Activated naive CD4-positive, alpha-beta T cell treated with anti-CD3 and anti-CD28 coated beads, Interleukin-2, amount 10 ng/mL, durations not matched to agents 7 days and 5 days (primary cell): ENCODE data around the gene GNA12.

Source experiments
- CTCF ChIA-PET: fragments of 350-600 bp; sonication (Branson Sonifier 250); formaldehyde crosslinking; loops from one replicate; lab custom pipeline; 2021; ENCODE audit warnings: antibody characterized with exemption; lab: Charles Lee
- DNase-seq: peaks from one replicate; pipeline ENCODE4 v3.0.0-alpha.2; 2020
- H3K27ac Mint-ChIP-seq: one replicate; pipeline ENCODE4 v1.8.0; 2021; ENCODE audit warnings: mild to moderate bottlenecking, moderate library complexity, mixed read lengths
- H3K27me3 Mint-ChIP-seq: one replicate; pipeline ENCODE4 v1.8.0; 2021; ENCODE audit warnings: mild to moderate bottlenecking, mixed read lengths
- H3K36me3 Mint-ChIP-seq: one replicate; pipeline ENCODE4 v1.8.0; 2021; ENCODE audit warnings: mixed read lengths
- H3K4me1 Mint-ChIP-seq: one replicate; pipeline ENCODE4 v1.8.0; 2021; ENCODE audit warnings: mixed read lengths
- H3K4me3 Mint-ChIP-seq: one replicate; pipeline ENCODE4 v1.8.0; 2021; ENCODE audit warnings: mild to moderate bottlenecking, moderate library complexity, mixed read lengths
- H3K9me3 Mint-ChIP-seq: one replicate; pipeline ENCODE4 v1.8.0; 2021; ENCODE audit warnings: mixed read lengths

The GNA12 gene

GRCh38 chr7:2823130-2823529 lies 21.0 kb downstream of the GNA12 start:
- Mint-ChIP-seq H3K27ac (no peak overlapping the region), H3K9me3 (no peaks in the 10 kb centered on the region), H3K4me3 (no peak overlapping the region), H3K36me3 (no peaks in the 10 kb centered on the region), H3K27me3 (no peaks in the 10 kb centered on the region), H3K4me1 (peaks cover 7% of the 10 kb centered on the region)
- no peak for DNase-seq
- CTCF ChIA-PET = no interaction called here

- no peak overlapping the region for H3K27ac Mint-ChIP-seq
- H3K4me3 Mint-ChIP-seq = no peak overlapping the region
- no peaks in the 10 kb centered on the region for H3K36me3 Mint-ChIP-seq
- CTCF ChIA-PET = interaction anchor here (1.0 to 1.2 kb wide), 2 partner anchors 11 to 12 kb away, joined by 3 read pairs; no protein-coding TSS in a partner anchor
- H3K27me3 Mint-ChIP-seq = no peaks in the 10 kb centered on the region
- peaks cover 7% of the 10 kb centered on the region for H3K4me1 Mint-ChIP-seq
- H3K9me3 Mint-ChIP-seq = no peaks in the 10 kb centered on the region
- no peak for DNase-seq
Observed at GRCh38 chr7:2821842-2822507, 22.1 kb downstream of the GNA12 start.

- DNase-seq = no peak
- H3K27me3 Mint-ChIP-seq = no peaks in the 10 kb centered on the region
- H3K4me1 Mint-ChIP-seq = peaks cover 7% of the 10 kb centered on the region
- H3K9me3 Mint-ChIP-seq = no peaks in the 10 kb centered on the region
- CTCF ChIA-PET = interaction anchor here (1.0 to 1.5 kb wide), 3 partner anchors 11 to 102 kb away, joined by 3 to 4 read pairs (median 3); no protein-coding TSS in a partner anchor
- H3K4me3 Mint-ChIP-seq = no peak overlapping the region
- H3K36me3 Mint-ChIP-seq = no peaks in the 10 kb centered on the region
- no peak overlapping the region for H3K27ac Mint-ChIP-seq
Observed at GRCh38 chr7:2821161-2821841, 22.8 kb downstream of the GNA12 start.

- H3K4me1 Mint-ChIP-seq = peaks cover 7% of the 10 kb centered on the region
- H3K9me3 Mint-ChIP-seq = no peaks in the 10 kb centered on the region
- CTCF ChIA-PET = interaction anchor here (1.5 kb wide), 1 partner anchor 101 kb away, joined by 4 read pairs; no protein-coding TSS in a partner anchor
- no peak overlapping the region for H3K4me3 Mint-ChIP-seq
- no peak for DNase-seq
- H3K36me3 Mint-ChIP-seq = no peaks in the 10 kb centered on the region
- H3K27me3 Mint-ChIP-seq = no peaks in the 10 kb centered on the region
- no peak overlapping the region for H3K27ac Mint-ChIP-seq
Observed at GRCh38 chr7:2820508-2820934, 23.6 kb downstream of the GNA12 start.

GRCh38 chr7:2819954-2820397 lies 24.1 kb downstream of the GNA12 start:
- Mint-ChIP-seq H3K4me3 (no peak overlapping the region), H3K36me3 (no peaks in the 10 kb centered on the region), H3K27me3 (no peaks in the 10 kb centered on the region)

GRCh38 chr7:2819161-2819953 lies 24.8 kb downstream of the GNA12 start:
- Mint-ChIP-seq H3K27ac (no peak overlapping the region), H3K4me1 (peaks cover 5% of the 10 kb centered on the region), H3K4me3 (no peak overlapping the region), H3K9me3 (no peaks in the 10 kb centered on the region), H3K27me3 (no peaks in the 10 kb centered on the region), H3K36me3 (no peaks in the 10 kb centered on the region)
- no peak for DNase-seq
- CTCF ChIA-PET = interaction anchor here (1.0 to 1.5 kb wide), 2 partner anchors 10 to 100 kb away, joined by 3 to 4 read pairs; no protein-coding TSS in a partner anchor

More at GRCh38 chr7:2819954-2820397, 24.1 kb downstream of the GNA12 start:
- CTCF ChIA-PET = interaction anchor here (1.0 to 1.5 kb wide), 2 partner anchors 10 to 101 kb away, joined by 3 to 4 read pairs; no protein-coding TSS in a partner anchor
- DNase-seq = no peak
- Mint-ChIP-seq H3K9me3 (no peaks in the 10 kb centered on the region), H3K27ac (no peak overlapping the region), H3K4me1 (peaks cover 7% of the 10 kb centered on the region)

- no peak for DNase-seq
- CTCF ChIA-PET = no interaction called here
- Mint-ChIP-seq H3K4me1 (peaks cover 5% of the 10 kb centered on the region), H3K9me3 (no peaks in the 10 kb centered on the region), H3K36me3 (no peaks in the 10 kb centered on the region), H3K27ac (no peak overlapping the region), H3K27me3 (no peaks in the 10 kb centered on the region), H3K4me3 (no peak overlapping the region)
Observed at GRCh38 chr7:2818653-2819052, 25.5 kb downstream of the GNA12 start.

- CTCF ChIA-PET = interaction anchor here (0.6 kb wide), 1 partner anchor 392 kb away, joined by 3 read pairs; no protein-coding TSS in a partner anchor
- no peak overlapping the region for H3K27ac Mint-ChIP-seq
- no peak overlapping the region for H3K4me3 Mint-ChIP-seq
- no peaks in the 10 kb centered on the region for H3K9me3 Mint-ChIP-seq
- no peak for DNase-seq
- H3K36me3 Mint-ChIP-seq = no peaks in the 10 kb centered on the region
- no peaks in the 10 kb centered on the region for H3K27me3 Mint-ChIP-seq
- peaks cover 5% of the 10 kb centered on the region for H3K4me1 Mint-ChIP-seq
Observed at GRCh38 chr7:2818121-2818520, 26.0 kb downstream of the GNA12 start.

GRCh38 chr7:2817456-2817855 lies 26.7 kb downstream of the GNA12 start:
- DNase-seq = no peak
- H3K4me3 Mint-ChIP-seq = no peak overlapping the region
- peaks cover 5% of the 10 kb centered on the region for H3K4me1 Mint-ChIP-seq
- no peaks in the 10 kb centered on the region for H3K9me3 Mint-ChIP-seq
- H3K27me3 Mint-ChIP-seq = no peaks in the 10 kb centered on the region
- no peak overlapping the region for H3K27ac Mint-ChIP-seq
- CTCF ChIA-PET = interaction anchor here (0.6 kb wide), 1 partner anchor 392 kb away, joined by 3 read pairs; no protein-coding TSS in a partner anchor
- no peaks in the 10 kb centered on the region for H3K36me3 Mint-ChIP-seq

GRCh38 chr7:2815875-2816245 lies 28.2 kb downstream of the GNA12 start:
- Mint-ChIP-seq H3K27me3 (no peaks in the 10 kb centered on the region), H3K4me3 (no peak overlapping the region), H3K36me3 (no peaks in the 10 kb centered on the region), H3K27ac (no peak overlapping the region), H3K4me1 (no peaks in the 10 kb centered on the region), H3K9me3 (no peaks in the 10 kb centered on the region)
- DNase-seq = no peak
- CTCF ChIA-PET = interaction anchor here (0.8 kb wide), 1 partner anchor 81 kb away, joined by 3 read pairs; no protein-coding TSS in a partner anchor

- CTCF ChIA-PET = interaction anchor here (0.6 to 0.8 kb wide), 2 partner anchors 80 to 158 kb away, joined by 3 read pairs; no protein-coding TSS in a partner anchor
- Mint-ChIP-seq H3K36me3 (no peaks in the 10 kb centered on the region), H3K27me3 (no peaks in the 10 kb centered on the region), H3K27ac (no peak overlapping the region), H3K9me3 (no peaks in the 10 kb centered on the region), H3K4me1 (no peaks in the 10 kb centered on the region), H3K4me3 (no peak overlapping the region)
- DNase-seq = no peak
Observed at GRCh38 chr7:2814946-2815874, 28.9 kb downstream of the GNA12 start.

- no peak for DNase-seq
- Mint-ChIP-seq H3K4me1 (no peaks in the 10 kb centered on the region), H3K9me3 (no peaks in the 10 kb centered on the region), H3K27ac (no peak overlapping the region), H3K4me3 (no peak overlapping the region), H3K36me3 (no peaks in the 10 kb centered on the region), H3K27me3 (no peaks in the 10 kb centered on the region)
- CTCF ChIA-PET = interaction anchor here (0.6 kb wide), 1 partner anchor 159 kb away, joined by 3 read pairs; no protein-coding TSS in a partner anchor
Observed at GRCh38 chr7:2814186-2814945, 29.7 kb downstream of the GNA12 start.
